Neural cell (in vitro differentiated cells): ENCODE results near the gene MED13.

Experiments
- EP300 ChIP-seq: fragments of 450-650 bp; conservative IDR thresholded peaks from 2 replicates; pipeline ENCODE4 v1.6.1; 2014; ENCODE audit warnings: antibody characterized with exemption, mild to moderate bottlenecking, moderate library complexity; ENCODE audit not compliant: poor library complexity, severe bottlenecking
- EZH2 ChIP-seq: fragments of 200-600, 300-800 bp; shearing (Covaris generic), sonication (generic); IDR thresholded peaks from 2 replicates; pipeline ENCODE4 v1.6.1; 2014; ENCODE audit warnings: antibody characterized with exemption, low read length, borderline replicate concordance, mild to moderate bottlenecking; ENCODE audit not compliant: insufficient read depth, poor library complexity, severe bottlenecking
- MXI1 ChIP-seq: fragments of 450-650 bp; conservative IDR thresholded peaks from 2 replicates; pipeline ENCODE4 v1.6.1; 2014; ENCODE audit warnings: antibody characterized with exemption, mild to moderate bottlenecking; ENCODE audit not compliant: poor library complexity, severe bottlenecking
- POLR2AphosphoS5 ChIP-seq: IDR thresholded peaks from 2 replicates; pipeline ENCODE4 v1.6.1; 2012
- RAD21 ChIP-seq: fragments of 450-650 bp; conservative IDR thresholded peaks from 2 replicates; pipeline ENCODE4 v1.6.1; 2014; ENCODE audit warnings: antibody characterized with exemption, mild to moderate bottlenecking, moderate library complexity
- SMC3 ChIP-seq: fragments of 450-650 bp; conservative IDR thresholded peaks from 2 replicates; pipeline ENCODE4 v1.6.1; 2014; ENCODE audit warnings: antibody characterized with exemption, mild to moderate bottlenecking, moderate library complexity; ENCODE audit not compliant: poor library complexity
- TAF1 ChIP-seq: IDR thresholded peaks from 2 replicates; pipeline ENCODE4 v1.6.1; 2012; ENCODE audit warnings: low read depth
- TF ChIP-seq, protein P1 (sequence below): fragments of 450-650 bp; IDR thresholded peaks from 2 replicates; pipeline ENCODE4 v1.5.1; 2014; ENCODE audit warnings: antibody characterized with exemption, mild to moderate bottlenecking, moderate library complexity; ENCODE audit not compliant: poor library complexity, severe bottlenecking

DNA sequence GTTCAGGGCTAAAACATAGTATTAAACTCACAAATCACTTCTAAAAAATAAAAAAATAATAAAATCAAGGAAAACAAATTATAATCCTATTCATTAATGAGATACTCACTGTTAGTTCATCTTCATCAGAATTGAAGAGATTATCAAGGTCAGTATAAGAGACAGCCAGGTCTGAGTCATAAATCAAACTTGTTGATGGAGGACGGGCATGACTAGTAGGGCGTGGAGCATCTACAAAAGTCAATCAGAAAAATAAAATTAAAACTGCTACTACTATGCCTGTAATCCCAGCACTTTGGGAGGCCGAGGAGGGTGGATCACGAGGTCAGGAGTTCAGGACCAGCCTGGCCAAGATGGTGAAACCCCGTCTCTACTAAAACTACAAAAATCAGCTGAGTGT is 78.2 kb downstream of the MED13 start:
- no peak for TF ChIP-seq MXI1
- TF ChIP-seq, protein P1, sequence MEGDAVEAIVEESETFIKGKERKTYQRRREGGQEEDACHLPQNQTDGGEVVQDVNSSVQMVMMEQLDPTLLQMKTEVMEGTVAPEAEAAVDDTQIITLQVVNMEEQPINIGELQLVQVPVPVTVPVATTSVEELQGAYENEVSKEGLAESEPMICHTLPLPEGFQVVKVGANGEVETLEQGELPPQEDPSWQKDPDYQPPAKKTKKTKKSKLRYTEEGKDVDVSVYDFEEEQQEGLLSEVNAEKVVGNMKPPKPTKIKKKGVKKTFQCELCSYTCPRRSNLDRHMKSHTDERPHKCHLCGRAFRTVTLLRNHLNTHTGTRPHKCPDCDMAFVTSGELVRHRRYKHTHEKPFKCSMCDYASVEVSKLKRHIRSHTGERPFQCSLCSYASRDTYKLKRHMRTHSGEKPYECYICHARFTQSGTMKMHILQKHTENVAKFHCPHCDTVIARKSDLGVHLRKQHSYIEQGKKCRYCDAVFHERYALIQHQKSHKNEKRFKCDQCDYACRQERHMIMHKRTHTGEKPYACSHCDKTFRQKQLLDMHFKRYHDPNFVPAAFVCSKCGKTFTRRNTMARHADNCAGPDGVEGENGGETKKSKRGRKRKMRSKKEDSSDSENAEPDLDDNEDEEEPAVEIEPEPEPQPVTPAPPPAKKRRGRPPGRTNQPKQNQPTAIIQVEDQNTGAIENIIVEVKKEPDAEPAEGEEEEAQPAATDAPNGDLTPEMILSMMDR: no peak
- no peak for TF ChIP-seq EZH2
- no peak for TF ChIP-seq EP300
- no peak for TF ChIP-seq TAF1
- TF ChIP-seq RAD21: no peak
- TF ChIP-seq POLR2AphosphoS5: no peak
- TF ChIP-seq SMC3: no peak
